Breast epithelium (tissue), 3 donors: ENCODE data around the gene CCNT1.

Source experiments
- POLR2A ChIP-seq: fragments of 450-650 bp; IDR thresholded peaks from one replicate; pipeline ENCODE4 v1.6.1; 2016; ENCODE audit warnings: antibody characterized with exemption, mild to moderate bottlenecking, moderate library complexity
- TF ChIP-seq, protein P1 (sequence below), 3 donors: fragments of 450-650 bp; IDR thresholded peaks; one replicate each; pipeline ENCODE4 v1.5.1; 2016 to 2017; ENCODE audit warnings: antibody characterized with exemption in 3 of 3, mild to moderate bottlenecking in 3 of 3, moderate library complexity in 3 of 3

DNA sequence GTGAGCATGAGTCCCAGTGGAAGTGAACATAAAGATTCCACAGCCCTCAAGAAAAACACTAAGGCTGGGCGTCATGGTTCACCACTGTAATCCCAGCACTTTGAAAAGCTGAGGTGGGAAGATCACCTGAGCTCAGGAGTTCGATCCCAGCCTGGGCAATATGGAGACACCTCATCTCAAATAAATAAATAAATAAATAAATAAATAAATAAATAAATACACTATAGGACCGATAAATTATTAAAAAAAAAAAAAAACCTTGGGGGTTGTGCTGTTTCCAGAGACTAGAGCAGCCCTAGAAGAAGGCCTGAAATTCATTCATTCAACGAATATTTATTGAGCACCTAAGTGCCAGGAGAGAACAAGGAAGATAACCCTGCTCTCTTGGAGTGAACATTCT lies 33.0 kb downstream of the CCNT1 start:
- no peak for TF ChIP-seq POLR2A
- TF ChIP-seq, protein P1, sequence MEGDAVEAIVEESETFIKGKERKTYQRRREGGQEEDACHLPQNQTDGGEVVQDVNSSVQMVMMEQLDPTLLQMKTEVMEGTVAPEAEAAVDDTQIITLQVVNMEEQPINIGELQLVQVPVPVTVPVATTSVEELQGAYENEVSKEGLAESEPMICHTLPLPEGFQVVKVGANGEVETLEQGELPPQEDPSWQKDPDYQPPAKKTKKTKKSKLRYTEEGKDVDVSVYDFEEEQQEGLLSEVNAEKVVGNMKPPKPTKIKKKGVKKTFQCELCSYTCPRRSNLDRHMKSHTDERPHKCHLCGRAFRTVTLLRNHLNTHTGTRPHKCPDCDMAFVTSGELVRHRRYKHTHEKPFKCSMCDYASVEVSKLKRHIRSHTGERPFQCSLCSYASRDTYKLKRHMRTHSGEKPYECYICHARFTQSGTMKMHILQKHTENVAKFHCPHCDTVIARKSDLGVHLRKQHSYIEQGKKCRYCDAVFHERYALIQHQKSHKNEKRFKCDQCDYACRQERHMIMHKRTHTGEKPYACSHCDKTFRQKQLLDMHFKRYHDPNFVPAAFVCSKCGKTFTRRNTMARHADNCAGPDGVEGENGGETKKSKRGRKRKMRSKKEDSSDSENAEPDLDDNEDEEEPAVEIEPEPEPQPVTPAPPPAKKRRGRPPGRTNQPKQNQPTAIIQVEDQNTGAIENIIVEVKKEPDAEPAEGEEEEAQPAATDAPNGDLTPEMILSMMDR (IDR thresholded peaks at IDR 0.05) = no peak
